ENCODE measurements around the gene SPC24.

GRCh38 chr19:11180346-11180745 is 24.8 kb upstream of the SPC24 start:
- TF ChIP-seq CTCF (IDR thresholded peaks at IDR 0.05; ENCODE audit: insufficient read depth, low read depth, low read length) = no peak
- TF ChIP-seq EZH2 (IDR thresholded peaks at IDR 0.05; ENCODE audit: insufficient read depth, low read length) = no peak
